Peyer's patch (tissue), 4 donors: ENCODE data around the gene MYZAP. TPM values are rescaled to one million over a fixed set of nuclear protein-coding genes. Genes with fewer than 3 reads are reported as not detected.

Experiments used
- DNase-seq, 3 donors: peaks; one replicate each; pipeline ENCODE4 v3.0.0-alpha.2; 2017 to 2019
- H3K27ac ChIP-seq, 4 donors: fragments of 200-600 bp; sonication (generic); one replicate each; pipeline ENCODE4 v1.5.1; 2016 to 2019
- H3K27me3 ChIP-seq, 2 donors: fragments of 200-600 bp; sonication (generic); one replicate each; pipeline ENCODE4 v1.5.1; 2019
- H3K36me3 ChIP-seq, 3 donors: fragments of 200-600 bp; sonication (generic); one replicate each; pipeline ENCODE4 v1.5.1; 2016 to 2019
- H3K4me1 ChIP-seq, 4 donors: fragments of 200-600 bp; sonication (generic); one replicate each; pipeline ENCODE4 v1.5.1; 2016 to 2019
- H3K4me3 ChIP-seq, 4 donors: fragments of 200-600 bp; sonication (generic); 1 replicate in 3 of 4; 2 replicates in 1 of 4; pipeline ENCODE4 v1.5.1; 2016 to 2019; ENCODE audit warnings: mild to moderate bottlenecking in 1 of 4
- H3K9me3 ChIP-seq, 4 donors: fragments of 200-600 bp; sonication (generic); one replicate each; pipeline ENCODE4 v1.5.1; 2016 to 2019; ENCODE audit warnings: mild to moderate bottlenecking in 1 of 4
- CTCF ChIP-seq, 6 experiments: fragments of 450-650 bp in 4 of 6; fragments of 200-600 bp in 2 of 6; sonication (generic) in 1 of 6; IDR thresholded peaks; one replicate each; pipeline ENCODE4 v1.5.1; 2017 to 2019; ENCODE audit warnings: antibody characterized with exemption in 6 of 6, mild to moderate bottlenecking in 3 of 6, moderate library complexity in 1 of 6
- POLR2A ChIP-seq, 2 donors: fragments of 450-650 bp; IDR thresholded peaks; one replicate each; pipeline ENCODE4 v1.5.1; 2017; ENCODE audit warnings: antibody characterized with exemption in 2 of 2, mild to moderate bottlenecking in 2 of 2, moderate library complexity in 2 of 2
- total RNA-seq, 4 donors: library from RNA; depleted of rRNA; stranded (reverse); fragments of >200 nt; gene quantifications; one replicate each; pipeline ENCODE4 v1.1.0, GENCODE V29; 2016

MYZAP gene
- total RNA-seq, 4 donors from 2014 or later: 2.5 to 36.3 (median 17.4) TPM

GRCh38 chr15:57634290-57634689 is 42.6 kb downstream of the MYZAP start:
- Histone ChIP-seq H3K36me3 (peaks cover 0 to 57% (median 0%) of the 10 kb centered on the region in 3 donors), H3K4me1 (no peaks in the 10 kb centered on the region), H3K27me3 (no peaks in the 10 kb centered on the region), H3K4me3 (no peak overlapping the region), H3K9me3 (no peaks in the 10 kb centered on the region), H3K27ac (no peak overlapping the region)
- TF ChIP-seq POLR2A (IDR thresholded peaks at IDR 0.05): no peak
- no peak for TF ChIP-seq CTCF (IDR thresholded peaks at IDR 0.05)
- DNase-seq: no peak

- TF ChIP-seq CTCF (IDR thresholded peaks at IDR 0.05): peak in 3 of 6 experiments; percentile 3 to 26 (median 20)
- no peak for TF ChIP-seq POLR2A (IDR thresholded peaks at IDR 0.05)
- H3K36me3 ChIP-seq: peaks cover 0 to 53% (median 0%) of the 10 kb centered on the region in 3 donors
- no peaks in the 10 kb centered on the region for H3K4me1 ChIP-seq
- H3K9me3 ChIP-seq: no peaks in the 10 kb centered on the region
- DNase-seq: no peak
- no peaks in the 10 kb centered on the region for H3K27me3 ChIP-seq
- no peak overlapping the region for H3K4me3 ChIP-seq
- peak overlapping the region in 2 of 4 donors; percentile 10 to 30 for H3K27ac ChIP-seq
Observed at GRCh38 chr15:57635300-57635909, 43.7 kb downstream of the MYZAP start.

GRCh38 chr15:57637846-57638245 is 46.1 kb downstream of the MYZAP start:
- H3K4me1 ChIP-seq: no peaks in the 10 kb centered on the region
- no peaks in the 10 kb centered on the region for H3K27me3 ChIP-seq
- TF ChIP-seq CTCF (IDR thresholded peaks at IDR 0.05) (no peak), POLR2A (IDR thresholded peaks at IDR 0.05) (no peak)
- peaks cover 0 to 63% (median 0%) of the 10 kb centered on the region in 3 donors for H3K36me3 ChIP-seq
- no peaks in the 10 kb centered on the region for H3K9me3 ChIP-seq
- H3K4me3 ChIP-seq: no peak overlapping the region
- DNase-seq: no peak
- H3K27ac ChIP-seq: no peak overlapping the region

- Histone ChIP-seq H3K27ac (no peak overlapping the region), H3K27me3 (no peaks in the 10 kb centered on the region), H3K9me3 (no peaks in the 10 kb centered on the region), H3K4me3 (no peak overlapping the region), H3K4me1 (no peaks in the 10 kb centered on the region), H3K36me3 (peaks cover 0 to 61% (median 0%) of the 10 kb centered on the region in 3 donors)
- TF ChIP-seq POLR2A (IDR thresholded peaks at IDR 0.05): no peak
- TF ChIP-seq CTCF (IDR thresholded peaks at IDR 0.05): no peak
- DNase-seq: no peak
Observed at GRCh38 chr15:57639306-57639705, 47.6 kb downstream of the MYZAP start.

GRCh38 chr15:57640930-57641682 is 49.4 kb downstream of the MYZAP start:
- no peak for DNase-seq
- H3K27me3 ChIP-seq: no peaks in the 10 kb centered on the region
- no peaks in the 10 kb centered on the region for H3K4me1 ChIP-seq
- H3K27ac ChIP-seq: no peak overlapping the region
- H3K36me3 ChIP-seq: peaks cover 0 to 57% (median 0%) of the 10 kb centered on the region in 3 donors
- TF ChIP-seq CTCF (IDR thresholded peaks at IDR 0.05) (peak in 3 of 6 experiments; percentile 38 to 45 (median 38)), POLR2A (IDR thresholded peaks at IDR 0.05) (no peak)
- H3K9me3 ChIP-seq: no peaks in the 10 kb centered on the region
- no peak overlapping the region for H3K4me3 ChIP-seq
